IMR-90 (cell line): ENCODE measurements around the gene GP9. TPM values are rescaled to one million over a fixed set of nuclear protein-coding genes. Genes with fewer than 3 reads are reported as not detected.

Source experiments
- ATAC-seq: fragments of 200-7000 bp; cut with Tn5 transposase; 2 replicates; pipeline ENCODE4 v1.9.1; 2020; ENCODE audit warnings: low read depth, mild to moderate bottlenecking, moderate library complexity
- BruUV-seq: library from RNA; stranded (reverse); fragments of 400-500 nt; replicated peaks from 2 replicates; lab custom pipeline; 2021; lab: Mats Ljungman, UMichigan
- CTCF ChIA-PET: fragments of 300-600 bp; formaldehyde crosslinking; extraction: SDS; loops from one replicate; lab custom pipeline; 2021; ENCODE audit warnings: antibody characterized with exemption; lab: Yijun Ruan, JAX
- POLR2A ChIA-PET: fragments of 300-600 bp; sonication (Branson Sonifier 250); formaldehyde crosslinking; loops from one replicate; lab custom pipeline; 2022; ENCODE audit warnings: antibody characterized with exemption; ENCODE audit not compliant: unreplicated experiment; lab: Charles Lee
- DNase-seq: peaks from one replicate; pipeline ENCODE4 v3.0.0; 2013
- H2AFZ ChIP-seq: replicated peaks from 2 replicates; pipeline ENCODE3; 2013; ENCODE audit warnings: low read length, mild to moderate bottlenecking; ENCODE audit not compliant: poor library complexity
- H2AK5ac ChIP-seq: 2 replicates; pipeline ENCODE4 v1.6.1; 2013; ENCODE audit warnings: low read depth, low read length, inconsistent platforms
- H2AK9ac ChIP-seq: replicated peaks from 2 replicates; pipeline ENCODE3; 2013; ENCODE audit warnings: mild to moderate bottlenecking, low read depth, low read length, moderate library complexity; ENCODE audit not compliant: poor library complexity
- H2BK120ac ChIP-seq: 2 replicates; pipeline ENCODE4 v1.6.1; 2013; ENCODE audit warnings: low read depth, low read length, inconsistent platforms
- H2BK15ac ChIP-seq: 3 replicates; pipeline ENCODE4 v1.6.1; 2013; ENCODE audit warnings: low read depth, low read length, inconsistent platforms
- H2BK20ac ChIP-seq: 2 replicates; pipeline ENCODE4 v1.6.1; 2013; ENCODE audit warnings: low read depth, mild to moderate bottlenecking, inconsistent platforms, low read length, moderate library complexity
- H2BK5ac ChIP-seq: 2 replicates; pipeline ENCODE4 v1.6.1; 2013; ENCODE audit warnings: mild to moderate bottlenecking, low read depth, low read length, inconsistent platforms; ENCODE audit not compliant: poor library complexity, severe bottlenecking
- H3K14ac ChIP-seq: replicated peaks from 2 replicates; pipeline ENCODE4 v1.6.1; 2013; ENCODE audit warnings: low read depth, low read length, inconsistent platforms
- H3K18ac ChIP-seq: 2 replicates; pipeline ENCODE4 v1.6.1; 2013; ENCODE audit warnings: low read depth, low read length, control low read depth
- H3K23ac ChIP-seq: 2 replicates; pipeline ENCODE4 v1.6.1; 2013; ENCODE audit warnings: low read depth, low read length, inconsistent platforms
- H3K27ac ChIP-seq: 2 replicates; pipeline ENCODE4 v1.5.1; 2013; ENCODE audit warnings: mild to moderate bottlenecking, control low read depth, low read length; ENCODE audit not compliant: insufficient read depth
- H3K27me3 ChIP-seq: 2 replicates; pipeline ENCODE4 v1.6.1; 2013; ENCODE audit warnings: low read length; ENCODE audit not compliant: control insufficient read depth, insufficient read depth
- H3K36me3 ChIP-seq: 2 replicates; pipeline ENCODE4 v1.6.1; 2013; ENCODE audit warnings: low read length, mixed read lengths; ENCODE audit not compliant: control insufficient read depth, insufficient read depth
- H3K4ac ChIP-seq: 2 replicates; pipeline ENCODE4 v1.6.1; 2013; ENCODE audit warnings: low read depth, low read length, inconsistent platforms
- H3K4me1 ChIP-seq: 2 replicates; pipeline ENCODE4 v1.6.1; 2013; ENCODE audit warnings: low read length, mixed read lengths; ENCODE audit not compliant: control insufficient read depth, insufficient read depth
- H3K4me2 ChIP-seq: 2 replicates; pipeline ENCODE4 v1.6.1; 2013; ENCODE audit warnings: low read depth, mild to moderate bottlenecking, control low read depth, low read length, moderate library complexity
- H3K4me3 ChIP-seq: 2 replicates; pipeline ENCODE4 v1.5.1; 2013; ENCODE audit warnings: low read depth, mild to moderate bottlenecking, control low read depth, low read length, moderate library complexity; ENCODE audit not compliant: insufficient read depth
- H3K56ac ChIP-seq: 2 replicates; pipeline ENCODE4 v1.6.1; 2013; ENCODE audit warnings: low read length, inconsistent platforms; ENCODE audit not compliant: insufficient read depth; ENCODE audit errors: extremely low read depth
- H3K79me1 ChIP-seq, 2 experiments: 2 replicates each; pipeline ENCODE4 v1.6.1; 2013; ENCODE audit warnings: low read length in 2 of 2, inconsistent platforms in 1 of 2, low read depth in 1 of 2
- H3K9ac ChIP-seq: 2 replicates; pipeline ENCODE4 v1.6.1; 2013; ENCODE audit warnings: low read depth, low read length, control low read depth
- H3K9me1 ChIP-seq: 2 replicates; pipeline ENCODE4 v1.6.1; 2013; ENCODE audit warnings: low read length, inconsistent platforms; ENCODE audit not compliant: insufficient read depth
- H3K9me3 ChIP-seq: 2 replicates; pipeline ENCODE4 v1.6.1; 2013; ENCODE audit warnings: low read length; ENCODE audit not compliant: control insufficient read depth, insufficient read depth
- H4K20me1 ChIP-seq: 2 replicates; pipeline ENCODE4 v1.6.1; 2013; ENCODE audit warnings: low read length, inconsistent platforms; ENCODE audit not compliant: insufficient read depth
- H4K5ac ChIP-seq: 2 replicates; pipeline ENCODE4 v1.6.1; 2013; ENCODE audit warnings: mild to moderate bottlenecking, low read depth, low read length, control low read depth
- H4K8ac ChIP-seq, 2 experiments: 2 replicates each; pipeline ENCODE4 v1.6.1; 2013; ENCODE audit warnings: low read depth in 2 of 2, low read length in 2 of 2, control low read depth in 1 of 2, inconsistent platforms in 1 of 2
- H4K91ac ChIP-seq: 2 replicates; pipeline ENCODE4 v1.6.1; 2013; ENCODE audit warnings: low read depth, low read length, inconsistent platforms; ENCODE audit not compliant: insufficient read depth
- BHLHE40 ChIP-seq: fragments of 150-350 bp; IDR thresholded peaks from 2 replicates; pipeline ENCODE4 v1.6.1; 2016; ENCODE audit warnings: mild to moderate bottlenecking, low read depth, low read length
- CTCF ChIP-seq: conservative IDR thresholded peaks from 2 replicates; pipeline ENCODE4 v1.5.1; 2012; ENCODE audit warnings: mild to moderate bottlenecking, low read depth, low read length, improper control_type of control experiment
- MAFK ChIP-seq: IDR thresholded peaks from 2 replicates; pipeline ENCODE4 v1.6.1; 2012; ENCODE audit warnings: low read depth, low read length, improper control_type of control experiment
- MAZ ChIP-seq: IDR thresholded peaks from 2 replicates; pipeline ENCODE4 v1.6.1; 2012; ENCODE audit warnings: low read depth, mild to moderate bottlenecking, low read length, improper control_type of control experiment, moderate library complexity, borderline replicate concordance
- POLR2A ChIP-seq: IDR thresholded peaks from 2 replicates; pipeline ENCODE4 v1.6.1; 2012; ENCODE audit warnings: mild to moderate bottlenecking, low read depth, low read length
- RAD21 ChIP-seq: IDR thresholded peaks from 2 replicates; pipeline ENCODE4 v1.6.1; 2012; ENCODE audit warnings: low read length, improper control_type of control experiment
- RFX5 ChIP-seq: IDR thresholded peaks from 2 replicates; pipeline ENCODE4 v1.8.0; 2012; ENCODE audit warnings: low read depth, mild to moderate bottlenecking, low read length, moderate library complexity
- USF2 ChIP-seq: fragments of 150-350 bp; IDR thresholded peaks from 2 replicates; pipeline ENCODE4 v1.6.1; 2017; ENCODE audit warnings: mild to moderate bottlenecking, antibody characterized with exemption, low read length, low read depth
- WGBS, 2 experiments: methylation state at CpG; one replicate each; pipeline versions ENCODE4 v1.1.5 to v1.1.7; 2013; ENCODE audit warnings: missing lambda C conversion rate in 2 of 2; ENCODE audit not compliant: insufficient read length in 1 of 2; ENCODE audit errors: extremely low coverage in 2 of 2; 5-methylcytosine and 5-hydroxymethylcytosine counted together
- dilution Hi-C: fragments of 300-500 bp; cut with HindIII; formaldehyde crosslinking; loops from one replicate; pipeline ENCODE4 v1.14.3; 2018; ENCODE audit warnings: low sequenced_read_pairs; ENCODE audit not compliant: unreplicated experiment
- in situ Hi-C: fragments of 300-500 bp; cut with MboI; formaldehyde crosslinking; loops from 3 replicates; pipeline ENCODE4 v1.14.3; 2019; ENCODE audit warnings: low sequenced_read_pairs, inconsistent platforms, mixed read lengths
- intact Hi-C: fragments of 100-400 bp; cut with micrococcal nuclease; formaldehyde crosslinking; loops from 2 replicates; pipeline ENCODE4 v1.10.0; 2022
- polyA plus RNA-seq, 3 experiments: library from polyadenylated mRNA; depleted of rRNA; stranded (reverse); fragments of >200 nt; gene quantifications; 2 replicates each; pipeline ENCODE4 v1.2.3, GENCODE V29; 2012; ENCODE audit warnings: low replicate concordance in 1 of 3
- total RNA-seq: library from RNA; depleted of rRNA; stranded (reverse); fragments of >200 nt; gene quantifications from 2 replicates; pipeline ENCODE4 v1.2.3, GENCODE V29; 2012

The GP9 gene
- total and polyA plus RNA-seq, 2 of the 4 experiments (the other 2 are of a cell fraction): not detected

GRCh38 chr3:129032716-129033115, 27.9 kb upstream of the GP9 start:
- H2AFZ ChIP-seq: no peak overlapping the region
- no peak overlapping the region for H2BK15ac ChIP-seq
- H2BK120ac ChIP-seq: no peak overlapping the region
- intact Hi-C loops: no loop called here
- ChIA-PET POLR2A (no interaction called here), CTCF (no interaction called here)
- DNase-seq: no peak
- dilution Hi-C loops: no loop called here
- no peak overlapping the region for H2AK5ac ChIP-seq
- no peak overlapping the region for H3K18ac ChIP-seq
- WGBS, 2 experiments: 64% methylated on average over 5 of the region's 14 CpGs; no CpG with 5 or more reads in 1 of the 2 experiments
- no peak overlapping the region for H3K4ac ChIP-seq
- H2BK5ac ChIP-seq: no peak overlapping the region
- H3K36me3 ChIP-seq: no peaks in the 10 kb centered on the region
- no peak overlapping the region for H3K9ac ChIP-seq
- BruUV-seq: no TSS peak
- ATAC-seq: no peak
- no peak overlapping the region for H2BK20ac ChIP-seq
- H3K9me3 ChIP-seq: peaks cover 3% of the 10 kb centered on the region; the same call in 1 of the 2 replicates
- in situ Hi-C loops: no loop called here
- no peaks in the 10 kb centered on the region for H3K9me1 ChIP-seq
- no peaks in the 10 kb centered on the region for H3K79me1 ChIP-seq
- no peak overlapping the region for H4K5ac ChIP-seq
- H3K4me3 ChIP-seq: no peak overlapping the region
- H3K4me2 ChIP-seq: no peak overlapping the region
- no peak for TF ChIP-seq MAFK
- no peak for TF ChIP-seq POLR2A
- TF ChIP-seq CTCF: no peak
- no peak for TF ChIP-seq RAD21
- no peak for TF ChIP-seq BHLHE40
- no peak for TF ChIP-seq MAZ
- TF ChIP-seq RFX5: no peak
- no peak for TF ChIP-seq USF2
- no peak overlapping the region for H4K8ac ChIP-seq
- no peak overlapping the region for H4K91ac ChIP-seq
- no peak overlapping the region for H2AK9ac ChIP-seq
- no peak overlapping the region for H3K23ac ChIP-seq
- peaks cover 35% of the 10 kb centered on the region for H3K27me3 ChIP-seq
- H4K20me1 ChIP-seq: no peaks in the 10 kb centered on the region
- no peak overlapping the region for H3K14ac ChIP-seq
- no peak overlapping the region for H3K56ac ChIP-seq
- peaks cover 2% of the 10 kb centered on the region; the same call in 1 of the 2 replicates for H3K4me1 ChIP-seq
- H3K27ac ChIP-seq: no peak overlapping the region
